NCI-H1105 (cell line): Measurements from ENCODE around the gene URB1.
A peak's percentile ranks its signal among the peaks of the same experiment; 100 is the strongest.
"Not testable (repeated sequence)": the region's sequence is repeated elsewhere in the genome, so short reads cannot be mapped to it uniquely, and the experiment has no call there.

Experiments used
- DNase-seq: peaks from one replicate; lab custom pipeline; 2025; lab: John Stamatoyannopoulos, UW

The URB1 gene

GRCh38 chr21:32298148-32298559, 94.7 kb downstream of the URB1 start:
- no peak for DNase-seq

GRCh38 chr21:32297449-32297848, 95.4 kb downstream of the URB1 start:
- DNase-seq = no peak

GRCh38 chr21:32285476-32285875, 107.3 kb downstream of the URB1 start:
- no peak for DNase-seq

- DNase-seq = no peak
Measured at GRCh38 chr21:32282992-32283391, 109.8 kb downstream of the URB1 start.

- DNase-seq = no peak
Measured at GRCh38 chr21:32281531-32281930, 111.3 kb downstream of the URB1 start.

GRCh38 chr21:32279377-32279680, 113.5 kb downstream of the URB1 start:
- no peak for DNase-seq

- DNase-seq = peak; percentile 93
Measured at GRCh38 chr21:32278518-32279376, 114.1 kb downstream of the URB1 start, which contains the start of gene MIS18A. Gene MIS18A (minus strand): TSS chr21:32279049. CDS start chr21:32279014, 35 bp downstream.

- peak; percentile 2 for DNase-seq
Measured at GRCh38 chr21:32278103-32278502, 114.7 kb downstream of the URB1 start.

- DNase-seq = no peak
Measured at GRCh38 chr21:32276671-32277070, 116.1 kb downstream of the URB1 start.

- DNase-seq = no peak
Measured at GRCh38 chr21:32270748-32271147, 122.1 kb downstream of the URB1 start.

- not testable (repeated sequence) for DNase-seq
Measured at GRCh38 chr21:32265321-32265720, 127.5 kb downstream of the URB1 start.

GRCh38 chr21:32261929-32262328, 130.9 kb downstream of the URB1 start:
- no peak for DNase-seq
